ENCODE results near the gene PKD2L2.

PKD2L2 gene

GRCh38 chr5:137876101-137876500 is 13.2 kb upstream of the PKD2L2 start:
- no peak overlapping the region for H3K4me3 ChIP-seq (ENCODE audit: low read depth in 1 of 2, low read length in 1 of 2)
- H3K27ac ChIP-seq: no peak overlapping the region
- no peaks in the 10 kb centered on the region for H3K27me3 ChIP-seq
- H3K36me3 ChIP-seq: no peaks in the 10 kb centered on the region
- no peaks in the 10 kb centered on the region for H3K9me3 ChIP-seq
- TF ChIP-seq CTCF (IDR thresholded peaks at IDR 0.05): no peak
- H3K4me1 ChIP-seq (ENCODE audit: control insufficient read depth in 1 of 2, insufficient read depth in 1 of 2, low read depth in 1 of 2, low read length in 1 of 2): no peaks in the 10 kb centered on the region

- TF ChIP-seq CTCF (IDR thresholded peaks at IDR 0.05): no peak
- H3K4me3 ChIP-seq (ENCODE audit: low read depth in 1 of 2, low read length in 1 of 2): no peak overlapping the region
- no peak overlapping the region for H3K27ac ChIP-seq
These were observed 8.9 kb upstream of the PKD2L2 start for GRCh38 chr5:137880313-137880712.

GRCh38 chr5:137887831-137888230 is 1.4 kb upstream of the PKD2L2 start:
- no peak overlapping the region for H3K27ac ChIP-seq
- peaks cover 7 to 12% of the 10 kb centered on the region in 2 experiments for H3K4me1 ChIP-seq (ENCODE audit: control insufficient read depth in 1 of 2, insufficient read depth in 1 of 2, low read depth in 1 of 2, low read length in 1 of 2)
- H3K9me3 ChIP-seq: no peaks in the 10 kb centered on the region
- peaks cover 5% of the 10 kb centered on the region for H3K27me3 ChIP-seq
- TF ChIP-seq CTCF (IDR thresholded peaks at IDR 0.05): no peak
- H3K4me3 ChIP-seq (ENCODE audit: low read depth in 1 of 2, low read length in 1 of 2): no peak overlapping the region
- H3K36me3 ChIP-seq: no peaks in the 10 kb centered on the region

More at GRCh38 chr5:137880313-137880712, 8.9 kb upstream of the PKD2L2 start:
- no peaks in the 10 kb centered on the region for H3K36me3 ChIP-seq
- no peaks in the 10 kb centered on the region for H3K4me1 ChIP-seq (ENCODE audit: control insufficient read depth in 1 of 2, insufficient read depth in 1 of 2, low read depth in 1 of 2, low read length in 1 of 2)
- no peaks in the 10 kb centered on the region for H3K9me3 ChIP-seq
- no peaks in the 10 kb centered on the region for H3K27me3 ChIP-seq

DNA sequence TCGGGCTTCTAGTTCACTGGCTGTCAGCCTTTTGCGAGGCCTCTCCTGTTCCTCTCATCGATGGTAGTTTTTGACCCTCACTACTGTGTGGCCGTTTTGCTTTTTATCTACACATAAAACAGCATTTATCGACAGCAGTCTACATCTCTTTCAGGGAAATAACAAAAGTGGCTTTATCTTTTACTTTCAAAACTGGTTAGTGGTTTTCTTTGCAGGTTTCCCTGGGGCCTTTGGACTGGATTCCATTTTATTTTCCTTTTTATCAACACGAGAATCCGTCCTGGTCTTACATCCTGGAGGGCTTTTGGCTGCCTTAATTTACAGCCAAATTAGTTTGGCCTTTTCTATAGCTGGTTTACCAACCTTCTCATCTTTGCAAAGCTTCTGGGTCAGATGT is 793 bp upstream of the PKD2L2 start:
- Histone ChIP-seq H3K36me3 (no peaks in the 10 kb centered on the region), H3K9me3 (no peaks in the 10 kb centered on the region), H3K27me3 (peaks cover 5% of the 10 kb centered on the region), H3K4me3 (ENCODE audit: low read depth in 1 of 2, low read length in 1 of 2) (no peak overlapping the region), H3K4me1 (ENCODE audit: control insufficient read depth in 1 of 2, insufficient read depth in 1 of 2, low read depth in 1 of 2, low read length in 1 of 2) (peaks cover 7 to 12% of the 10 kb centered on the region in 2 experiments), H3K27ac (no peak overlapping the region)
- no peak for TF ChIP-seq CTCF (IDR thresholded peaks at IDR 0.05)

GRCh38 chr5:137890845-137891244 is 1.6 kb downstream of the PKD2L2 start:
- Histone ChIP-seq H3K36me3 (no peaks in the 10 kb centered on the region), H3K9me3 (no peaks in the 10 kb centered on the region), H3K4me1 (ENCODE audit: control insufficient read depth in 1 of 2, insufficient read depth in 1 of 2, low read depth in 1 of 2, low read length in 1 of 2) (peaks cover 7 to 12% of the 10 kb centered on the region in 2 experiments), H3K27me3 (peaks cover 5% of the 10 kb centered on the region), H3K4me3 (ENCODE audit: low read depth in 1 of 2, low read length in 1 of 2) (no peak overlapping the region), H3K27ac (no peak overlapping the region)
- no peak for TF ChIP-seq CTCF (IDR thresholded peaks at IDR 0.05)

DNA sequence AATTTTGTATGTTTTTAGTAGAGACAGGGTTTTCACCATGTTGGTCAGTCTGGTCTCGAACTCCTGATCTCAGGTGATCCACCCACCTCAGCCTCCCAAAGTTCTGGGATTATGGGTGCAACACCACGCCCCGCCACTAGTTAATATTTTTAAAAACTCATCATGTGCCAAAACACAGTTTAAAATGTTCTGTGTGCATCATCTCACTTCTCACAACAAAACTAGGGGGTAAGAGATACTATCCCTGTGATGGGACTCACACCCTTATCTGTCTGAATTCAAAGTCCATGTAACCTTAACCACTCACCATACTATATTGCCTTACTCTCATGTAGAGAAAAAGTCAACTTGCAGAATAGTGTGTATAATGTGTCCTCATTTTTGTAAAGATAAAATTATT is 2.6 kb downstream of the PKD2L2 start:
- Histone ChIP-seq H3K4me3 (ENCODE audit: low read depth in 1 of 2, low read length in 1 of 2) (no peak overlapping the region), H3K4me1 (ENCODE audit: control insufficient read depth in 1 of 2, insufficient read depth in 1 of 2, low read depth in 1 of 2, low read length in 1 of 2) (peaks cover 7 to 12% of the 10 kb centered on the region in 2 experiments), H3K27ac (no peak overlapping the region), H3K9me3 (no peaks in the 10 kb centered on the region), H3K36me3 (no peaks in the 10 kb centered on the region), H3K27me3 (peaks cover 5% of the 10 kb centered on the region)
- no peak for TF ChIP-seq CTCF (IDR thresholded peaks at IDR 0.05)

Measured in neutrophil (primary cell).